Measurements from ENCODE around the gene PPP4C.
"Not testable (repeated sequence)": the region's sequence is repeated elsewhere in the genome, so short reads cannot be mapped to it uniquely, and the experiment has no call there.

The PPP4C gene

DNA sequence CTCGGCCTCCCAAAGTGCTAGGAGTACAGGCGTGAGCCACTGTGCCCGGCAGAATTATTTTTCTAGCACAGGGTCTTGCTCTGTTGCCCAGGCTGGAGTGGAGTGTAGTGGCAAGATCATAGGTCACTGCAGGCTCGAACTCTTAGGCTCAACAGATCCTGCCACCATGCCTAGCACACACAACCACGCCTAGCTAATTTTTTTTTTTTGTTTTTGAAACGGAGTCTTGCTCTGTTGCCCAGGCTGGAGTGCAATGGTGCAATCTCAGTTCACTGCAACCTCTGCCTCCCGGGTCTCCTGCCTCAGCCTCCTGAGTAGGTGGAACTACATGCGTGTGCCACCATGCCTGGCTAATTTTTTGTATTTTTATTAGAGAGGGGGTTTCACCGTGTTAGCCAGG lies 49.9 kb downstream of the PPP4C start:
- DNase-seq (ENCODE audit: low read depth): not testable (repeated sequence)

DNA sequence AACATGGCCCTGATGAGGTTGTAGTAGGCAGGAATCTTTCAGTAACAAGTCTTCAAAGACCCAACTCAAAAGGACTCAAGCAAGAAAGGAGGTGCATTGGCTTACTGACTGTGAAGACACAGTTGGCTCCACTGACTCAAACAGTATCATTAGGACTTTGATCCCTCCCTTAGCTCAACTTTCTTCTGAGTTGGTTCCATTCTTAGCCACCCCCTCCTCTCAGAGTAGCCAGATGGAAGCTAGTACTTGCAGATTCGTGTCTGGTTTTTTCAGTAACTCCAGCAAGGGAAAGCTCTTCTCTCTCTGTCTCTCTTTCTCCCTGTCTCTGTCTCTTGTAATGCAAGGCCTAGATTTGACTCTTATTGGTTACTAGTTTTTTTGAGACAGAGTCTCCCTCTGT lies 52.2 kb downstream of the PPP4C start:
- no peak for DNase-seq (ENCODE audit: low read depth)

DNA sequence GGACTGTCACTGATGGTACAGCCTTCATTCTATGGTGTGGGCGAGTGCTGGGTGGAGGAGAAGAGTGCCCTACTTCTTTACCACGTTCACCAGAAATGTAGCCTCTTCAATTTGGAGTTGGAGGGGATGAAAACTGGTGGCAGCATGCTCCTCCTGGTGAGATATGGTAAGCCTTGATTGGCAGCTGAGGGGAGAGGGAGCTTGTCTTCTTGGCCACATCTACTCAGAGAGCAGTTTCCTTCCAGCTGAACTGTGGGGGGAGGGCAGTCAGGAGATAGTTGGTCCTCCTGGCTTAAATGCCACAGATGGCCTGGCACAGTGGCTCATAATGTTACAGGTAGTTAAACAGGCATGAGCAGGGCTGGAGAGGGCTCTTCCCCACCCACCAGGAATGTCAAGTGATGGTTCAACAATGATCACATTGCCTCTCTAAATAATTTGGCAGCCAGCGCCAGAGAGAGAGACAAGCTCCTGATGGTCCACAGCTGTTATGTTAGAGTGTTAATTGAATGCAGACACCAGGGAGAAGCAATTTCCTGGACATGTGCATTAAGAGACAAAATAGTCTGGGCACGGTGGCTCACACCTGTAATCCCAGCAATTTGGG lies 56.2 kb downstream of the PPP4C start:
- DNase-seq (ENCODE audit: low read depth): no peak

DNA sequence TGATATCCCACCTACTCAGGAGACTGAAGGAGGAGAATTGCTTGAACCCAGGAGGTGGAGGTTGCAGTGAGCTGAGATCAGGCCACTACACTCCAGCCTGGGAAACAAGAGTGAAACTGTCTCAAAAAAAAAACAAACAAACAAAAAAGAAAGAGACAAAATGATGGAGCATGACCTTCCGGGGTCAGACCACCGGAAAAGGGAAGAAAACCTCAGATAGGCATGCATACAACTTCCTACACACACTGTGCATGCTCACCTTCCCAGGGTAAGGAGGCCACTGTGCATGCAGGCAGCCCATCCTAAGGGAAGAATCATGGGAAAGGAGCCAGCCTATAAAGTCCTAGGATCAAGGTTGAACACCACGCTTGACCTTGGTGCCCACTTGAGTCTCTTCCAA lies 56.8 kb downstream of the PPP4C start:
- DNase-seq (ENCODE audit: low read depth): no peak

All from activated T-cell treated with anti-CD3 and anti-CD28 coated beads for 1 hour (primary cell).